ENCODE measurements around the gene TYMP.

GRCh38 chr22:50498322-50498890, 31.4 kb downstream of the TYMP start:
- TF ChIP-seq POLR2AphosphoS5 (IDR thresholded peaks at IDR 0.05; ENCODE audit: insufficient read depth, low read depth, low read length) (no peak), POLR2A (IDR thresholded peaks at IDR 0.05; ENCODE audit: low read depth, low read length) (no peak), CTCF (IDR thresholded peaks at IDR 0.05; ENCODE audit: extremely low read depth in 1 of 2, insufficient read depth in 1 of 2, low read depth in 1 of 2, low read length in 2 of 2) (peak; percentile 64 to 71), EZH2 (IDR thresholded peaks at IDR 0.05; ENCODE audit: borderline replicate concordance, low read depth, low read length, severe bottlenecking) (no peak)

Data from endothelial cell of umbilical vein (primary cell).